ENCODE data around the gene SASH3. TPM values are rescaled to one million over a fixed set of nuclear protein-coding genes. Genes with fewer than 3 reads are reported as not detected.

SASH3 gene
- polyA plus RNA-seq, 2 of the 4 experiments (the other 2 are of a cell fraction) = not detected

GRCh38 chrX:129747533-129747932 is 32.2 kb upstream of the SASH3 start:
- 77% methylated on average over 4 of the region's 4 CpGs for WGBS (ENCODE audit: missing lambda C conversion rate)
- Histone ChIP-seq H3K4me2 (no peak overlapping the region), H3K27ac (no peak overlapping the region), H3K4me3 (no peak overlapping the region), H3K9me3 (no peaks in the 10 kb centered on the region), H3K4me1 (no peaks in the 10 kb centered on the region)
- FAIRE-seq (no peak), DNase-seq (ENCODE audit: low read depth in 1 of 2, low spot score in 1 of 2) (no peak), ATAC-seq (no peak)
- ChIA-PET CTCF (interaction anchor here (0.6 to 1.9 kb wide), 3 partner anchors 106 to 119 kb away, joined by 3 to 11 read pairs (median 3); no protein-coding TSS in a partner anchor), POLR2A (no interaction called here)
- TF ChIP-seq HEYL (CRISPR knock-in tag; IDR thresholded peaks at IDR 0.05) = no peak
- TF ChIP-seq RAD21 (conservative IDR thresholded peaks at IDR 0.05 in 1 of 2, IDR thresholded peaks at IDR 0.05 in 1 of 2) = no peak
- no peak for TF ChIP-seq JUNB (IDR thresholded peaks at IDR 0.05)
- TF ChIP-seq POLR2A (IDR thresholded peaks at IDR 0.05; ENCODE audit: low read length) = no peak
- TF ChIP-seq HMGXB4 (CRISPR knock-in tag; IDR thresholded peaks at IDR 0.05; ENCODE audit: borderline replicate concordance) = no peak

GRCh38 chrX:129748305-129748704 is 31.4 kb upstream of the SASH3 start:
- Histone ChIP-seq H3K4me2 (no peak overlapping the region), H3K4me3 (no peak overlapping the region), H3K9me3 (no peaks in the 10 kb centered on the region), H3K4me1 (no peaks in the 10 kb centered on the region), H3K27ac (no peak overlapping the region)
- CTCF ChIA-PET = no interaction called here
- WGBS (ENCODE audit: missing lambda C conversion rate) = 59% methylated on average over 4 of the region's 4 CpGs
- FAIRE-seq (no peak), DNase-seq (ENCODE audit: low read depth in 1 of 2, low spot score in 1 of 2) (no peak), ATAC-seq (no peak)
- POLR2A ChIA-PET = no interaction called here
- TF ChIP-seq ESRRA (IDR thresholded peaks at IDR 0.05; ENCODE audit: borderline replicate concordance, low read length) = no peak
- TF ChIP-seq JUN (IDR thresholded peaks at IDR 0.05) = no peak
- TF ChIP-seq HEYL (CRISPR knock-in tag; IDR thresholded peaks at IDR 0.05) = no peak
- TF ChIP-seq POLR2A (IDR thresholded peaks at IDR 0.05; ENCODE audit: low read length) = no peak
- TF ChIP-seq NFE2L2 (conservative IDR thresholded peaks at IDR 0.05; ENCODE audit: low read length) = no peak
- TF ChIP-seq ZNF302 (CRISPR knock-in tag; IDR thresholded peaks at IDR 0.05) = no peak
- no peak for TF ChIP-seq PHF8 (IDR thresholded peaks at IDR 0.05; ENCODE audit: borderline replicate concordance, low read depth)
- TF ChIP-seq USF2 (IDR thresholded peaks at IDR 0.05) = no peak
- TF ChIP-seq KDM5A (IDR thresholded peaks at IDR 0.05) = no peak
- TF ChIP-seq HOXB5 (CRISPR knock-in tag; IDR thresholded peaks at IDR 0.05) = no peak
- TF ChIP-seq RARB (CRISPR knock-in tag; IDR thresholded peaks at IDR 0.05) = no peak
- no peak for TF ChIP-seq CBX2 (IDR thresholded peaks at IDR 0.05; ENCODE audit: borderline replicate concordance, low read depth)
- TF ChIP-seq CHD4 (IDR thresholded peaks at IDR 0.05; ENCODE audit: borderline replicate concordance) = no peak

GRCh38 chrX:129749069-129749468 is 30.7 kb upstream of the SASH3 start:
- Histone ChIP-seq H3K4me2 (no peak overlapping the region), H3K9me3 (no peaks in the 10 kb centered on the region), H3K27ac (no peak overlapping the region), H3K4me1 (no peaks in the 10 kb centered on the region), H3K4me3 (no peak overlapping the region)
- POLR2A ChIA-PET = no interaction called here
- FAIRE-seq = no peak
- ATAC-seq = no peak
- TF ChIP-seq CHD4 (IDR thresholded peaks at IDR 0.05; ENCODE audit: borderline replicate concordance) (no peak), CTCF (IDR thresholded peaks at IDR 0.05) (no peak), NR3C1 (IDR thresholded peaks at IDR 0.05) (no peak), HMGXB4 (CRISPR knock-in tag; IDR thresholded peaks at IDR 0.05; ENCODE audit: borderline replicate concordance) (no peak), EHMT2 (IDR thresholded peaks at IDR 0.05; ENCODE audit: low read depth) (no peak), HOXB13 (CRISPR knock-in tag; IDR thresholded peaks at IDR 0.05; ENCODE audit: low read depth) (no peak), HEYL (CRISPR knock-in tag; IDR thresholded peaks at IDR 0.05) (no peak), HOXB5 (CRISPR knock-in tag; IDR thresholded peaks at IDR 0.05) (no peak), CBX8 (IDR thresholded peaks at IDR 0.05) (no peak), MAX (IDR thresholded peaks at IDR 0.05) (no peak), REST (IDR thresholded peaks at IDR 0.05) (no peak), RNF2 (IDR thresholded peaks at IDR 0.05; ENCODE audit: borderline replicate concordance, low read depth) (no peak)
- WGBS (ENCODE audit: missing lambda C conversion rate) = 63% methylated on average over 2 of the region's 2 CpGs
- no peak for DNase-seq (ENCODE audit: low read depth in 1 of 2, low spot score in 1 of 2)
- CTCF ChIA-PET = interaction anchor here (0.5 kb wide), 1 partner anchor 1095 kb away, joined by 3 read pairs; no protein-coding TSS in a partner anchor
